GM19043 (cell line): ENCODE results near the gene LINGO3.

Experiments used
- ATAC-seq: cut with Tn5 transposase; IDR thresholded peaks from one replicate; pipeline ENCODE4 v1.9.1; 2021; ENCODE audit warnings: low read depth; ENCODE audit not compliant: unreplicated experiment

LINGO3 gene

DNA sequence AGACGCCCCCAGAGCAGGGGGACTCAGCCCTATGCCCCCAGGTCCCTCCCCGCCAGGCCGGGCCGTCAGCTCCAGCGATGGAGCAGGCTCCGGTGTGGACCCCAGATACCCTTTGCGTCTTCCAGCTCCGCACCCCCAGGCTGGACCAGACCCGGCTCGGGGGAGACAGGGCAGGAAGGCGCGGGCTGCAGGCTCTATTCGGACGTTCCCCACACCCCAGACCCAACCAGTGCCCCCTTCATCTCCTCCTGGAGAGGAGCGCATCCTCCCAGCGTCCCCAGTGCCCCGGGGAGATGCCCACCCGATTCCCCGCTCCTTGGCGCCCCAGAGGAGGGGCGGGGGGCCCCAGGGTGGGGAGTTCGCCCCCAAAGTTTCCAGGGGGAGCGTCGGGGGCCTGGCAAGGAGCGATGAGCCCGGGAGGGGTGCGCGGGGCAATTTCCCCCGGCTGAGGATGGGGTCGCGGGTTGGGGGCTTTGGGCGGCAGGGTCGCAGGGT is 389 bp downstream of the LINGO3 start:
- no peak for ATAC-seq

GRCh38 chr19:2306971-2307370 is 983 bp downstream of the LINGO3 start:
- ATAC-seq: no peak

- no peak for ATAC-seq
Observed at GRCh38 chr19:2306281-2306806, 1.6 kb downstream of the LINGO3 start.

GRCh38 chr19:2305452-2306280 is 2.3 kb downstream of the LINGO3 start:
- ATAC-seq: no peak

DNA sequence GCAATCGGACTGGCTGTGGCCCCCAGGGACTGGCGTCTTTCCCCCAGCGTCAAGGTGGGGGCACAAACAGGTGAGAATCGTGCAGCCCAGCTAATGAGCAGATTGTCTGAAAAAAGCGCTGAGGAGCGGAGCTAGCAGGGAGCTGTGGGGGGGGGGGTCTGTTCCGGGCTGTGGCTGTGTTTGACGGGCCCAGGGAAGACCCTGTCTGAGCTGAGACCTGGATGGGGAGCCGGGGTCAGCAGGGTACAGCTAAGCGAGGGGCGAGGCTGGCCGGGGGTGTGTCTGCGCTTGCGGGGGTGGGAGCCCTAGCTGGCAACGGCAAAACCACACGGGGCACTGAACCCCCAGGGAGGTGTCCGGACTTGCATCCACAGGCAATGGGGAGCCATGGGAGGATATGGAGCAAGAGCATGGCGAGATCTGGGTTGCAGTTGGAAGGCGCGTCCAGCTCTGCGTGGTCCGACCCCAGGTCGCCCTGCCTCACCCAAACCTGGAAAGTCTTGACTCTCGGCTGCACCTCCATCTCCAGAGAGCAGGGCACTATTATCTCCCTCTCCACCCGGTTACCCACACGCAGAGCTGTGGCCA is 4.6 kb downstream of the LINGO3 start:
- no peak for ATAC-seq

- ATAC-seq: no peak
Observed at GRCh38 chr19:2302319-2303210, 5.4 kb downstream of the LINGO3 start.

GRCh38 chr19:2300533-2300932 is 7.4 kb downstream of the LINGO3 start:
- ATAC-seq: no peak

DNA sequence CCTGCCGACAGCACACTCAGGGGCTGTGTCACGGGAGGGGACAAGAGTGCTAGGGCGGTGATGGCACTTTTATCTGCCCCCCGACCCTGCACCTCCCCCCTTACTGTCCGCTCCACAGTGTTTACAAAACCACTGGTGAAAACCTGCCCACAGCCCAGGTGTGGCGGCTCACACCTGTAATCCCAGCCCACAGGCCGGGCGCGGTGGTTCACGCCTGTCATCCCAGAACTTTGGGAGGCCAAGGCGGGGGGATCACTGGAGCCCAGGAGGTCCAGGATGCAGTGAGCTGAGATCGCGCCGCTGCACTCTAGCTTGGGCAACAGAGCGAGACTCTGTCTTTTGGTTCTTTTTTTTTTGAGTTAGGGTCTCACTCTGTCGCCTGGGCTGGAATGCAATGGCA is 11.8 kb downstream of the LINGO3 start:
- no peak for ATAC-seq

GRCh38 chr19:2294687-2295335 is 13.1 kb downstream of the LINGO3 start:
- no peak for ATAC-seq

DNA sequence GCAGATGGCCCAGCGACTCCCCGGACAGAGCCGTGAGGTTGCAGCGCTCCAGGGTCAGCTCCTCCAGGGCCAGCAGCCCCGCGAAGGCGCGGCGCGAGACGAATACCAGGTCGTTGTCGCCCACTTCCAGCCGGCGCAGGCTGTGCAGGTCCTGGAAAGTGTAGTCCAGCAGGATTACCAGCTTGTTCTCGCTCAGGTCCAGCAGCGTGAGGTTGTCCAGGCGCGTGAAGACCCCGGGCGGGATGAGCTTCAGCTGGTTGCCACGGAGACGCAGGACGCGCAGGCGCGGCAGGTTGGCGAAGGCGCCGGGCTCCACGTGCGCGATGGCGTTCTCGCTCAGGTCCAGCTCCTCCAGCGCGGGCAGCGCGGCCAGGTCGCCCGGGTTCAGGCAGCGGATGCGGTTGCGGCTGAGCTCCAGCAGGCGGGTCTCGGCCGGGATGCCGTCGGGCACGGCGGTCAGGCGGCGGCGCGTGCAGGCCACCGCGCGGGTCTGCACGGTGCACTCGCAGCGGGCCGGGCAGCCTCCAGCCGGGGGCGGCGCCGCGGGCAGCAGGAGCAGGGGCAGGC is 16.7 kb downstream of the LINGO3 start:
- ATAC-seq: no peak

DNA sequence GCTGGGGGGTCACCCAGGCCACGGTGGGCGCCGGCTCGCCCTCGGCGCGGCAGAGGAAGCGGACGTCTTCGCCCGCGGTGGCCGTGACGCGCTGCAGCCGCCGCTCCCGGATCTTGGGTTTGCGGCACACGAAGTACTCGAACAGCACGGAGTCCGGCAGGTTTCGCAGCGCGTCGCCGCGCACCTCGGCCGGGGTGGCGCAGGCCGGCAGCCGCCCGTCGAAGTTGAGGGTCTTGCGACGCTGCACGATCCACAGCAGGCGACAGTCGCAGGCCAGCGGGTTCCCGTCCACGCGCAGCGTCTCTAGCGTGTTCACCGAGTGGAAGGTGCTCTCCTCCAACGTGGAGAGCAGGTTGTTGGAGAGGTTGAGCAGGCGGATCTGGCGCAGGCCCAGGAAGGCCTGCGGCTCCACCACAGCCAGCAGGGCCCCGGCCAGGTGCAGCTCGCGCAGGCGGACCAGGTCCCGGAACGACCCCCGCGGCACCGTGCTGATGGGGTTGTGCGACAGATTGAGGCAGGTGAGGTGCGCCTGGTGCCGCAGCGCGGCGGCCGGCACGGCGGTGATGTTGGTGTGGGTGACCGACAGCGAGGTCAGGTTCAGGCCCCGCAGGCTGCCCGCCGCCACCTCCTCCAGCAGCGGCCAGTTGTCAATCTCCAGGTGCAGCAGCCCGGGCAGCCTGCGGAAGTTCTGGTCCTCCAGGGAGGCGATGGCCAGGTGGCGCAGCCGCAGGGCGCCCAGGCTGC is 17.3 kb downstream of the LINGO3 start:
- ATAC-seq: no peak

DNA sequence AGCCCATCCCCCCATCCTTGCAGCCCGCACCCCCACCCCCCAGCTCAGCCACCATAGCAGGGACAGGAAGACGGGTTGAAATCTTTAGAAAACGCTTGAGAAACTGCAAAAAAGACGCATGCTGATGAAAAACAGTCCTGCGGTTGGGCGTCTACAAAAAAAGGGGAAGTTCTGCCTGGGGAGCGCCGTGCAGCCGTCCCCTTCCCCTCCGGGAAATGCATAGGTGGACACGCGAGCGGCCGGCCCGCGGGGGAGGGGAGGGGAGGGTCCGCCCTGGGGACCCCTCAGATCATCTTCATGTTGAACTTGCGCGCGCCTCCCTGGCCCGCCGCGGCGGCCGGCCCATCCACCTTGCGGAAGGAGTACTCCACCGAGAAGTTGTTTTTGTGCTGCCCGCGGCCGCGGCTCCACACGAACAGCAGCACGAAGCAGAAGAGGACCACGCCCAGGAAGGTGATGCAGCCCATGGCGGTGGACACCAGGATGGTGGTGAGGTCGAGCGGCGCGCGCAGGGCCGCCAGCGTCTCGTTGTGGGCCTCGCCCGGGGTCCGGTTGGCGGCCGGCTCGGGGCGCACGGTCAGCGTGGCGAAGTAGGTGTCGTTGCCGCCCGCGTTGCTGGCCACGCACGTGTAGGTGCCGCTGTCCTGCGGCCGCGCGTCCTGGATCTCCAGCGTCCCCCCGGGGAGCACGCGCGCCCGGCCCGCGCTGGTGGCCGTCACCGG is 18.1 kb downstream of the LINGO3 start:
- no peak for ATAC-seq

DNA sequence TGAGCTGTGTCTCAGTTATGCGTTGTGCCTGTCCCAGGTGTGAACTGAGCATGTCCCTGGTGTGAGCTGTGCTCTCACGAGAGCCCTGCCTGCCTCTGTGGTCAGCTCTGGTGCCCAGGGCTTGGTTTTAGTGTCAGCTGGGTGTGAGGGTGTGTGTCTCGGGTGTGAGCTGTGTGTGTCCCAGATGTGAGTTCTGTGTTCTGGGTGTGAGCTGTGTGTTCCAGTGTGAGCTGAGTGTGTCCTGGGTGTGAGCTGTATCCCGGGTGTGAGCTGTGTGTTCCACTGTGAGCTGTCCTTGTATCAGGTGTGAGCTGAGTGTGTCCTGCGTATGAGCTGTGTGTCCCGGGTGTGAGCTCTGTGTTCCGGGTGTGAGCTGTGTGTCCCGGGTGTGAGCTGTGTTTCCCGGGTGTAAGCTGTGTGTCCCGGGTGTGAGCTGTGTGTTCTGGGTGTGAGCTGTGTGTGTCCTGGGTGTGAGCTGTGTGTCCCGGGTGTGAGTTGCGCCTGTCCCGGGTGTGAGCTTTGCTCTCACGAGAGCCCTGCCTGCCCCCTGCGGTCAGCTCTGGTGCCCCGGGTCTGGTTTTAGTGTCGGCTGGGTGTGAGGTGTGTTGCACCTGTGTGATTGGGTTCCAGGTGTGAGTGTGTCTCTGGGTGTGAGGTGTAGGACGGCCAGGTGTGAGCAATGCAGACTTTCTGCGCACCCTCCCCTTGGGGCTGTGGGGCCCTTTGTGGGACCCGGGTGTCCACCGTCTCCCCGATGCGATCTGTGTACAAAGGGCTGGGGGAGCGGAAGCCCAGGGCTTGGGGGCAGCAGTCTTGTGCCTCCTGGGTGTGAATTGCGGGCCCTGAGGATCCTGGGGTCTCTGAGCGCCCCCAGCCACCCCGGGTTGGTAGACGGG is 18.9 kb downstream of the LINGO3 start:
- no peak for ATAC-seq

- ATAC-seq: no peak
Observed at GRCh38 chr19:2288338-2288817, 19.6 kb downstream of the LINGO3 start.

DNA sequence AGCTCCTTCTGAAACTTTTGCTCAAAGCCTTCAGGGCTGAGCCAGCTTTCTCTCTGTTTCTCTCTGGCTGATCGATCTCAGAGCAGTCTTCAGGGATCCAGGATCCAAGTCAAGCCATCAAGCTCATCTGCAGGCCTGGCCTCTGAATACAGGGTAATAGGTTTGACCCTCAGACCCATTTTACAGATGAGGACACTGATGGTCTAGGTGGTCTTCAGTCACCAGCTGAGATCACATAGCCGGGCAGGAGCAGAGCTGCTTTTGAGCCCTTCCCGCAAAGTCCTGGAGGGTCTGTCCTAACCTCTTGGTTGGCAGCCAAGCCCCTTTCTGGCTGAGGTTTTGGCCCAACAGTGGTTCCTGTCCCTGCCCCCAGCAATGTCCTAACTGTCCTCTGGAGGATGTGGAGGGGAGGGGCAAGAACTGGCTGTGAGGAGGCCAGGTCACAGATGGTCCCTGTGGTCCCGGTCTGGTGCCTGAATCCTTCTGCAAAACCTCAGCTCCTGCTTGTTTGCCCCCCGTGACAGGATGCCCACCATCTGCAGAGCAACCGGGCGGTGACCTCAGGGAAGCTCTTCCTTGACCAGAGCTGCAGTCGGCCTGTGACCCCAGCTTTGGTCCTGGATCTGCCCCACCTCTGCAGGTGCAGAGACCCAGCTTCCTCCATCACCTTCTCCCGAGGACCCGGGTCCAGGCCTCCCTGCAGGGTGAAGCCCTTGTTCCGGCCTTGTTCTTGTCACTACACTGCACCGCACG is 20.2 kb downstream of the LINGO3 start:
- ATAC-seq: no peak

DNA sequence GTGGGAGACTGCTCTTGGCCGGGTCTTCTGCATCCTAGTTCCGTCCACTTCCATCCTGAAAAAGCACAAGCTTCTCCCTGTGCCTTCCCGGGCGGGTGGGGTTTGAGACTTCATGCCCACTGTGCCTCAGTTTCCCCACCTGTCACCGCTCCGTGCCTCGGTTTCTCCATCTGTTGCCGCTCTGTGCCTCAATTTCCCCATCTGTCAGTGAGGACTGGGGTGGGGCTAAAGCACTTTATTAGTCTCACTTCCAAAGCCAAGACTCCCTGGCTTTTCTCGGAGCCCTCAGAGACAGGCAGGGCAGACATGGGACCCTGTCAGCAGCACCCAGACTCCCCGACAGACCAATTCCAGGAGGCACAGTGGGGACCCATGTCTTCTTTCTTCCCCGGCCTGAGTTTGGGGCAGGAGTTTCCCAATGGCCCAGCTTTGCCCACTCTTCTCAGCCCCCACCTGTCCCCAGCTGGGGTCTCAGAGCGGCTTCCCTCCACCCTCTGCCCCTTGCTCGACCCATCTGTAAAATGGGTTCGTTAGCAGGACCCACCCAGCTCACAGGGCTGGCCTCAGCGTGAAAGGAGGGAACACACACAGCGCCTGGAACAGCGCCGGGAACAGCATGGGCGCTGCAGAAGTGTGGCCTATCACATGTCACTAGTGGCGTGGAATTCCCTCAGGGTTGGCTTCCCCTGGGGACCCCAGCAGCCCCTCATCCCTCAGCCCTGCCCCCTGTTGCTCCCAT is 21.4 kb downstream of the LINGO3 start:
- no peak for ATAC-seq
